Activated CD8-positive, alpha-beta memory T cell treated with anti-CD3 and anti-CD28 coated beads, Interleukin-2, amount 10 ng/mL, durations not matched to agents 7 days and 5 days (primary cell): ENCODE results near the gene AHRR. TPM values are rescaled to one million over a fixed set of nuclear protein-coding genes. Genes with fewer than 3 reads are reported as not detected.
A peak's percentile ranks its signal among the peaks of the same experiment; 100 is the strongest.
"Not testable (repeated sequence)": the region's sequence is repeated elsewhere in the genome, so short reads cannot be mapped to it uniquely, and the experiment has no call there.

Experiments
- ATAC-seq: fragments of 150-1000 bp; cut with Tn5 transposase; one replicate; pipeline ENCODE4 v1.10.0; 2021; ENCODE audit warnings: moderate library complexity
- CTCF ChIA-PET: fragments of 350-600 bp; sonication (Branson Sonifier 250); formaldehyde crosslinking; loops from one replicate; lab custom pipeline; 2021; ENCODE audit warnings: antibody characterized with exemption; lab: Charles Lee
- DNase-seq: peaks from one replicate; pipeline ENCODE4 v3.0.0-alpha.2; 2020
- H3K27ac Mint-ChIP-seq: one replicate; pipeline ENCODE4 v1.8.0; 2021; ENCODE audit warnings: mild to moderate bottlenecking, mixed read lengths
- H3K27me3 Mint-ChIP-seq: one replicate; pipeline ENCODE4 v1.8.0; 2021; ENCODE audit warnings: mixed read lengths
- H3K36me3 Mint-ChIP-seq: one replicate; pipeline ENCODE4 v1.8.0; 2021; ENCODE audit warnings: mild to moderate bottlenecking, mixed read lengths
- H3K4me1 Mint-ChIP-seq: one replicate; pipeline ENCODE4 v1.8.0; 2021; ENCODE audit warnings: mixed read lengths
- H3K4me3 Mint-ChIP-seq: one replicate; pipeline ENCODE4 v1.8.0; 2021; ENCODE audit warnings: mild to moderate bottlenecking, moderate library complexity, mixed read lengths
- H3K9me3 Mint-ChIP-seq: one replicate; pipeline ENCODE4 v1.8.0; 2022; ENCODE audit warnings: low read depth, mixed read lengths
- total RNA-seq, 2 experiments: library from RNA; stranded (reverse); gene quantifications; one replicate each; pipeline ENCODE4 v1.2.3, GENCODE V29; 2021

The AHRR gene
- total RNA-seq, result 10 to 100 TPM; 56.8 to 64.0 TPM

GRCh38 chr5:321230-321725, at the start of gene AHRR:
AHRR (plus strand) TSS chr5:321714; CDS start chr5:343903, 22,189 bp downstream.
- peak within 1 kb of the TSS; percentile 78 for H3K27ac Mint-ChIP-seq
- no peaks in the 10 kb centered on the region for H3K9me3 Mint-ChIP-seq
- H3K36me3 Mint-ChIP-seq, result peaks cover 10% of the 10 kb centered on the region
- H3K4me3 Mint-ChIP-seq, result peak within 1 kb of the TSS; percentile 75
- DNase-seq, result peak; percentile 74
- H3K27me3 Mint-ChIP-seq, result peaks cover 13% of the 10 kb centered on the region
- ATAC-seq, result peak; percentile 78
- CTCF ChIA-PET, result interaction anchor here (0.8 to 2.1 kb wide), 16 partner anchors 10 to 133 kb away, joined by 3 to 12 read pairs (median 4); no protein-coding TSS in a partner anchor
- H3K4me1 Mint-ChIP-seq, result peaks cover 28% of the 10 kb centered on the region

GRCh38 chr5:271828-272167, 49.7 kb upstream of the AHRR start:
- DNase-seq, H3K9me3 Mint-ChIP-seq, H3K27me3 Mint-ChIP-seq: not testable (repeated sequence)
- Mint-ChIP-seq H3K4me1 (peaks cover 39% of the 10 kb centered on the region), H3K4me3 (peak overlapping the region; percentile 83), H3K27ac (peak overlapping the region; percentile 71), H3K36me3 (peaks cover 14% of the 10 kb centered on the region)
- peak; percentile 3 for ATAC-seq
- CTCF ChIA-PET, result interaction anchor here (1.0 to 1.4 kb wide), 2 partner anchors 15 to 158 kb away, joined by 3 to 5 read pairs; no protein-coding TSS in a partner anchor

- Mint-ChIP-seq H3K36me3 (peaks cover 15% of the 10 kb centered on the region), H3K4me1 (peaks cover 39% of the 10 kb centered on the region), H3K4me3 (peak overlapping the region; percentile 83), H3K27ac (peak overlapping the region; percentile 58)
- DNase-seq, result peak; percentile 33
- ATAC-seq, H3K9me3 Mint-ChIP-seq, CTCF ChIA-PET, H3K27me3 Mint-ChIP-seq: not testable (repeated sequence)
Observed at GRCh38 chr5:273091-273490, 48.4 kb upstream of the AHRR start.

GRCh38 chr5:273491-273890, 48.0 kb upstream of the AHRR start:
- H3K9me3 Mint-ChIP-seq, CTCF ChIA-PET, ATAC-seq, H3K27me3 Mint-ChIP-seq, H3K27ac Mint-ChIP-seq: not testable (repeated sequence)
- peaks cover 39% of the 10 kb centered on the region for H3K4me1 Mint-ChIP-seq
- DNase-seq, result peak; percentile 5
- H3K36me3 Mint-ChIP-seq, result peaks cover 15% of the 10 kb centered on the region
- H3K4me3 Mint-ChIP-seq, result peak overlapping the region; percentile 83

- CTCF ChIA-PET, result interaction anchor here (1.2 kb wide), 1 partner anchor 28 kb away, joined by 3 read pairs; no protein-coding TSS in a partner anchor
- ATAC-seq, H3K27me3 Mint-ChIP-seq, H3K9me3 Mint-ChIP-seq, H3K27ac Mint-ChIP-seq, H3K4me3 Mint-ChIP-seq: not testable (repeated sequence)
- Mint-ChIP-seq H3K36me3 (peaks cover 15% of the 10 kb centered on the region), H3K4me1 (peaks cover 39% of the 10 kb centered on the region)
- DNase-seq, result peak; percentile 11
Observed at GRCh38 chr5:274346-274745, 47.2 kb upstream of the AHRR start.

GRCh38 chr5:278646-279045, 42.9 kb upstream of the AHRR start:
- CTCF ChIA-PET, result no interaction called here
- Mint-ChIP-seq H3K27ac (no peak overlapping the region), H3K9me3 (no peaks in the 10 kb centered on the region), H3K36me3 (peaks cover 11% of the 10 kb centered on the region), H3K27me3 (no peaks in the 10 kb centered on the region), H3K4me3 (no peak overlapping the region), H3K4me1 (peaks cover 20% of the 10 kb centered on the region)
- no peak for DNase-seq
- no peak for ATAC-seq

- CTCF ChIA-PET, result not testable (repeated sequence)
Observed at GRCh38 chr5:279051-279665, 42.4 kb upstream of the AHRR start.

GRCh38 chr5:285991-286557, 35.4 kb upstream of the AHRR start:
- ATAC-seq, result no peak
- H3K36me3 Mint-ChIP-seq, result peaks cover 10% of the 10 kb centered on the region
- DNase-seq, result no peak
- no peak overlapping the region for H3K4me3 Mint-ChIP-seq
- no peak overlapping the region for H3K27ac Mint-ChIP-seq
- CTCF ChIA-PET, result interaction anchor here (1.3 kb wide), 1 partner anchor 144 kb away, joined by 3 read pairs; no protein-coding TSS in a partner anchor
- no peaks in the 10 kb centered on the region for H3K9me3 Mint-ChIP-seq
- no peaks in the 10 kb centered on the region for H3K27me3 Mint-ChIP-seq
- H3K4me1 Mint-ChIP-seq, result peaks cover 2% of the 10 kb centered on the region

More at GRCh38 chr5:279051-279665, 42.4 kb upstream of the AHRR start:
- H3K4me1 Mint-ChIP-seq, result peaks cover 15% of the 10 kb centered on the region
- H3K4me3 Mint-ChIP-seq, ATAC-seq, H3K27me3 Mint-ChIP-seq, H3K9me3 Mint-ChIP-seq, DNase-seq, H3K27ac Mint-ChIP-seq, H3K36me3 Mint-ChIP-seq: not testable (repeated sequence)

GRCh38 chr5:290200-290599, 31.3 kb upstream of the AHRR start:
- H3K36me3 Mint-ChIP-seq, result peaks cover 27% of the 10 kb centered on the region

GRCh38 chr5:291345-291744, 30.2 kb upstream of the AHRR start:
- H3K9me3 Mint-ChIP-seq, CTCF ChIA-PET, DNase-seq, H3K4me3 Mint-ChIP-seq, H3K27ac Mint-ChIP-seq, ATAC-seq, H3K27me3 Mint-ChIP-seq, H3K4me1 Mint-ChIP-seq: not testable (repeated sequence)
- H3K36me3 Mint-ChIP-seq, result peaks cover 31% of the 10 kb centered on the region

More at GRCh38 chr5:290200-290599, 31.3 kb upstream of the AHRR start:
- ATAC-seq, H3K4me1 Mint-ChIP-seq, H3K4me3 Mint-ChIP-seq, DNase-seq, CTCF ChIA-PET, H3K9me3 Mint-ChIP-seq, H3K27me3 Mint-ChIP-seq, H3K27ac Mint-ChIP-seq: not testable (repeated sequence)

GRCh38 chr5:294788-295187, 26.7 kb upstream of the AHRR start:
- H3K27me3 Mint-ChIP-seq, DNase-seq, H3K27ac Mint-ChIP-seq, CTCF ChIA-PET, H3K9me3 Mint-ChIP-seq, H3K4me3 Mint-ChIP-seq, ATAC-seq: not testable (repeated sequence)
- Mint-ChIP-seq H3K36me3 (peaks cover 26% of the 10 kb centered on the region), H3K4me1 (peaks cover 18% of the 10 kb centered on the region)

- Mint-ChIP-seq H3K36me3 (peaks cover 23% of the 10 kb centered on the region), H3K4me1 (peaks cover 18% of the 10 kb centered on the region)
- ATAC-seq, CTCF ChIA-PET, H3K4me3 Mint-ChIP-seq, H3K27ac Mint-ChIP-seq, H3K9me3 Mint-ChIP-seq, DNase-seq, H3K27me3 Mint-ChIP-seq: not testable (repeated sequence)
Observed at GRCh38 chr5:296207-296606, 25.3 kb upstream of the AHRR start.

GRCh38 chr5:296954-297353, 24.6 kb upstream of the AHRR start:
- H3K27ac Mint-ChIP-seq, H3K27me3 Mint-ChIP-seq, H3K4me3 Mint-ChIP-seq, CTCF ChIA-PET, H3K9me3 Mint-ChIP-seq: not testable (repeated sequence)
- Mint-ChIP-seq H3K4me1 (peaks cover 18% of the 10 kb centered on the region), H3K36me3 (peaks cover 16% of the 10 kb centered on the region)
- ATAC-seq (peak; percentile 78), DNase-seq (peak; percentile 47)

GRCh38 chr5:297448-297847, 24.1 kb upstream of the AHRR start:
- H3K4me3 Mint-ChIP-seq, DNase-seq: not testable (repeated sequence)
- ATAC-seq, result peak; percentile 20

More at GRCh38 chr5:297448-297847, 24.1 kb upstream of the AHRR start:
- H3K27me3 Mint-ChIP-seq, CTCF ChIA-PET, H3K27ac Mint-ChIP-seq, H3K9me3 Mint-ChIP-seq: not testable (repeated sequence)
- peaks cover 12% of the 10 kb centered on the region for H3K36me3 Mint-ChIP-seq
- H3K4me1 Mint-ChIP-seq, result peaks cover 18% of the 10 kb centered on the region
